Esophagus muscularis mucosa (tissue), 4 donors: Measurements from ENCODE around the gene SMIM22. TPM values are rescaled to one million over a fixed set of nuclear protein-coding genes. Genes with fewer than 3 reads are reported as not detected.

Experiments
- DNase-seq: peaks from one replicate; pipeline ENCODE4 v3.0.0-alpha.2; 2017; ENCODE audit errors: extremely low spot score
- H3K27ac ChIP-seq, 4 donors: fragments of 200-600 bp; sonication (generic); replicated peaks in 1 of 4; 1 replicate in 3 of 4; 2 replicates in 1 of 4; pipeline ENCODE4 v1.5.1; 2016 to 2019; ENCODE audit warnings: mild to moderate bottlenecking in 1 of 4
- H3K27me3 ChIP-seq, 4 donors: fragments of 200-600 bp; sonication (generic); one replicate each; pipeline versions ENCODE4 v1.5.1 to v1.6.0; 2016 to 2019
- H3K36me3 ChIP-seq, 4 donors: fragments of 200-600 bp; sonication (generic); one replicate each; pipeline ENCODE4 v1.5.1; 2016 to 2019
- H3K4me1 ChIP-seq, 4 donors: fragments of 200-600 bp; sonication (generic); one replicate each; pipeline ENCODE4 v1.5.1; 2016 to 2019
- H3K4me3 ChIP-seq, 4 donors: fragments of 200-600 bp; sonication (generic); 1 replicate in 2 of 4; 2 replicates in 2 of 4; pipeline ENCODE4 v1.5.1; 2016 to 2019; ENCODE audit warnings: mild to moderate bottlenecking in 4 of 4, moderate library complexity in 1 of 4
- H3K9me3 ChIP-seq, 4 donors: fragments of 200-600 bp; sonication (generic); 1 replicate in 3 of 4; 2 replicates in 1 of 4; pipeline ENCODE4 v1.5.1; 2016 to 2019
- EP300 ChIP-seq: sonication (generic); formaldehyde crosslinking; IDR thresholded peaks from one replicate; pipeline ENCODE4 v1.6.1; 2017; ENCODE audit warnings: antibody characterized with exemption
- POLR2A ChIP-seq: fragments of 450-650 bp; IDR thresholded peaks from one replicate; pipeline ENCODE4 v1.6.1; 2017; ENCODE audit warnings: antibody characterized with exemption, moderate library complexity, mild to moderate bottlenecking, low read depth
- POLR2AphosphoS5 ChIP-seq, 2 donors: sonication (generic); formaldehyde crosslinking; IDR thresholded peaks; one replicate each; pipeline ENCODE4 v1.6.1; 2017; ENCODE audit warnings: antibody characterized with exemption in 2 of 2
- WGBS: methylation state at CpG from one replicate; pipeline ENCODE4 v1.1.5; 2018; 5-methylcytosine and 5-hydroxymethylcytosine counted together
- intact Hi-C: fragments of 100-400 bp; cut with DNase I; formaldehyde crosslinking; loops from one replicate; pipeline ENCODE4 v1.15.1; 2023
- total RNA-seq, 4 donors: library from RNA; depleted of rRNA; stranded (reverse); fragments of >200 nt; gene quantifications; one replicate each; pipeline versions ENCODE4 v1.1.0 to v1.2.1, GENCODE V29; 2016
- TF ChIP-seq, protein P1 (sequence below), 3 experiments: fragments of 200-600 bp in 2 of 3; fragments of 450-650 bp in 1 of 3; sonication (generic) in 2 of 3; IDR thresholded peaks; one replicate each; pipeline ENCODE4 v1.5.1; 2017 to 2019; ENCODE audit warnings: antibody characterized with exemption in 3 of 3, mild to moderate bottlenecking in 2 of 3, moderate library complexity in 1 of 3

The SMIM22 gene
- total RNA-seq, 4 donors from 2014 or later = not detected

DNA sequence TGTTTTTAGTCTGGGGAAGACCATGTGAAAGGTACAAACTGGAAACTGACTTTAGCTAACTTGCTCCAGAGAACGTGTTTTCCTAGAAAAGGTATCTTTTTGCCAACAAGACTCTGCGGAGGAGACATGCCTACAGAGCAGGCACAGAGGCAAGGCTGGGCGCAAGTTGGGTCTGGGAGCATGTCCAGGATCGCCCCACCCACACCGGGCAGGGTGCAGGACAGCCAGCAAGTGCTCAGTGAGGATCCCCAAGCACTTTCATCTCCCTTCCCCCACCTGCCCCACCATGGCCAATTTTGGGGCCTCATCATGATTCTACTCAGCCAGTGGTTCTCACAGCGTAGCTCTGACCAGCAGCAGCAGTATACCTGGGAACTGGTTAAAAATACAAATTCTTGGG is 25.5 kb downstream of the SMIM22 start:
- DNase-seq = no peak
- H3K36me3 ChIP-seq = peaks cover 43 to 100% (median 92%) of the 10 kb centered on the region in 4 donors
- H3K27ac ChIP-seq = no peak overlapping the region
- intact Hi-C loops = no loop called here
- WGBS = 83% methylated on average over 6 of the region's 6 CpGs
- no peak overlapping the region for H3K4me3 ChIP-seq
- no peaks in the 10 kb centered on the region for H3K9me3 ChIP-seq
- peaks cover 0 to 14% (median 6%) of the 10 kb centered on the region in 4 donors for H3K4me1 ChIP-seq
- TF ChIP-seq, protein P1, sequence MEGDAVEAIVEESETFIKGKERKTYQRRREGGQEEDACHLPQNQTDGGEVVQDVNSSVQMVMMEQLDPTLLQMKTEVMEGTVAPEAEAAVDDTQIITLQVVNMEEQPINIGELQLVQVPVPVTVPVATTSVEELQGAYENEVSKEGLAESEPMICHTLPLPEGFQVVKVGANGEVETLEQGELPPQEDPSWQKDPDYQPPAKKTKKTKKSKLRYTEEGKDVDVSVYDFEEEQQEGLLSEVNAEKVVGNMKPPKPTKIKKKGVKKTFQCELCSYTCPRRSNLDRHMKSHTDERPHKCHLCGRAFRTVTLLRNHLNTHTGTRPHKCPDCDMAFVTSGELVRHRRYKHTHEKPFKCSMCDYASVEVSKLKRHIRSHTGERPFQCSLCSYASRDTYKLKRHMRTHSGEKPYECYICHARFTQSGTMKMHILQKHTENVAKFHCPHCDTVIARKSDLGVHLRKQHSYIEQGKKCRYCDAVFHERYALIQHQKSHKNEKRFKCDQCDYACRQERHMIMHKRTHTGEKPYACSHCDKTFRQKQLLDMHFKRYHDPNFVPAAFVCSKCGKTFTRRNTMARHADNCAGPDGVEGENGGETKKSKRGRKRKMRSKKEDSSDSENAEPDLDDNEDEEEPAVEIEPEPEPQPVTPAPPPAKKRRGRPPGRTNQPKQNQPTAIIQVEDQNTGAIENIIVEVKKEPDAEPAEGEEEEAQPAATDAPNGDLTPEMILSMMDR (IDR thresholded peaks at IDR 0.05) = no peak
- TF ChIP-seq POLR2A (no peak), POLR2AphosphoS5 (IDR thresholded peaks at IDR 0.05) (no peak), EP300 (no peak)
- H3K27me3 ChIP-seq = no peaks in the 10 kb centered on the region

DNA sequence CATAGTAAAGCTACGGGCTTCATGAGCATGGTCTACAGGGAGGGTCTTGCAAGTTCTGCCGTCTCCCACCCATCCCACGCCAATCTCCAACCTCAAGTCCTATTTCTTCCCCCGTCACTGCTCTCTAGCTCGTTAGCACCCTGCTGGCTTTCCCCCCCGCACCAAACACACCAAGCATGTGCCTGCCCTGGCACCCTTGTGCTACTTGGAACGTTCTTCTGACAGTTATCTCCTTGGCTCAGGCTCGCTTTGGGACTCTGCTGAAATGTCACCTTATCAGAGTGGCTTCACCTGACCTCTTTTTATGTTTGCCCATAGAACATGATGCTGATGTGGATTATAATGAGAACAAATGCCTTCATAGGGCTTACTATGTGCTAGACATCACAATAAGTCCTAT is 30.0 kb downstream of the SMIM22 start:
- H3K27ac ChIP-seq = no peak overlapping the region
- intact Hi-C loops = no loop called here
- peaks cover 53 to 100% (median 95%) of the 10 kb centered on the region in 4 donors for H3K36me3 ChIP-seq
- TF ChIP-seq, protein P1 (IDR thresholded peaks at IDR 0.05) = no peak
- TF ChIP-seq EP300 = no peak
- no peak overlapping the region for H3K4me3 ChIP-seq
- H3K27me3 ChIP-seq = no peaks in the 10 kb centered on the region
- peaks cover 14 to 49% (median 16%) of the 10 kb centered on the region in 4 donors for H3K4me1 ChIP-seq
- DNase-seq = no peak
- no peaks in the 10 kb centered on the region for H3K9me3 ChIP-seq
- 87% methylated on average over 8 of the region's 8 CpGs for WGBS

DNA sequence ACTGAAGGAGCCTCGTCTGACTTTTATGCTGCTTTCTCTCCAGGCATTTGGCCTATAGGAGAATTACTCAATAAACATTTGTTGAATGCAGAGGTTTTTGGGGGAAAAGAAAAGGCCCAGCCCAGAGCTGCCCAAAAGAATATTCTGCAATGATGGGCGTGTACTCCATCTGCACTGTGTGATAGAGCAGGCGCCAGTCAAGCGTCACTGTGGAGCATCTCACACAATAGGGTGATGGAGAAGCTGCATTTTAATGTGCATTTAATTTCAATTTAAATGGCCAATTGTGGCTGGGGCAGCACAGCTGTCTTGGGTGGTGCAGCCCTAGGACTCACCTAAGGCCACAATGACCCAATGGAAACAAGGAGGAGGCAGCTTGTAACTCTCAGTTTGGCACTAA is 31.4 kb downstream of the SMIM22 start:
- Histone ChIP-seq H3K27ac (peak overlapping the region in 1 of 4 donors; percentile 34), H3K4me1 (peaks cover 14 to 45% (median 16%) of the 10 kb centered on the region in 4 donors)
- WGBS = 98% methylated on average over 4 of the region's 4 CpGs

DNA sequence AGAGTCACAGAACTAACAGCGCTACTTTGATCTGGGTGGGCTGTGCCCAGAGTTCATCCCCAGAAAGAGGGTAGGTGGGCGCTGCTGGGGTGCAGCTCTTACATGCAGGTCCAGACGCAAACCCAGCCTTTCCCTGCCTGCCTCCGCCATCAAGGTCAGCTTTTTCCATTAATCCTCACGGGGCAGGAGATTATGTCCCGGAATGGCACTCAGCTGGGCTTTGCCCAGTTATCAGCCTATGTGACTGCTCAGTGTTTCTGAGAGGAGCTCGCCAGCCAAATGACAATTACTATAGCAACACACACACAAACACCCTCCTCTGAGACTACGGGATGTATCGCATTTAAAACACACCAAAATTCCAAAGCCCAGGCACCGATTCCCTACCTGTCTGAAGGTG is 31.8 kb downstream of the SMIM22 start:
- H3K27ac ChIP-seq = peak overlapping the region in 3 of 4 donors; percentile 24 to 34 (median 33)

More for the DNA sequence above, 31.4 kb downstream of the SMIM22 start:
- H3K4me3 ChIP-seq = no peak overlapping the region
- peaks cover 66 to 100% (median 96%) of the 10 kb centered on the region in 4 donors for H3K36me3 ChIP-seq
- no peak for DNase-seq
- H3K9me3 ChIP-seq = no peaks in the 10 kb centered on the region
- TF ChIP-seq POLR2A (no peak), EP300 (no peak), POLR2AphosphoS5 (IDR thresholded peaks at IDR 0.05) (no peak)
- TF ChIP-seq, protein P1 (IDR thresholded peaks at IDR 0.05) = no peak
- no peaks in the 10 kb centered on the region for H3K27me3 ChIP-seq
- intact Hi-C loops = no loop called here

More for the DNA sequence above, 31.8 kb downstream of the SMIM22 start:
- Histone ChIP-seq H3K4me3 (no peak overlapping the region), H3K27me3 (no peaks in the 10 kb centered on the region), H3K4me1 (peaks cover 14 to 45% (median 16%) of the 10 kb centered on the region in 4 donors), H3K9me3 (no peaks in the 10 kb centered on the region), H3K36me3 (peaks cover 67 to 100% (median 96%) of the 10 kb centered on the region in 4 donors)
- no peak for TF ChIP-seq EP300
- TF ChIP-seq POLR2AphosphoS5 (IDR thresholded peaks at IDR 0.05) = no peak
- TF ChIP-seq POLR2A = no peak
- TF ChIP-seq, protein P1 (IDR thresholded peaks at IDR 0.05) = no peak
- no peak for DNase-seq
- intact Hi-C loops = no loop called here
- WGBS = 54% methylated on average over 9 of the region's 10 CpGs
